Activated naive CD8-positive, alpha-beta T cell treated with anti-CD3 and anti-CD28 coated beads, Interleukin-2, amount 50 U/mL, for 16 hours (primary cell): ENCODE measurements around the gene PHACTR3.

Experiments
- DNase-seq: peaks from one replicate; pipeline ENCODE4 v3.0.0-alpha.2; 2020; ENCODE audit warnings: low read depth, low spot score

The PHACTR3 gene

GRCh38 chr20:59692139-59692538 lies 87.8 kb downstream of the PHACTR3 start:
- no peak for DNase-seq

- DNase-seq, result no peak
Observed at GRCh38 chr20:59693587-59693986, 89.2 kb downstream of the PHACTR3 start.

GRCh38 chr20:59696476-59696875 lies 92.1 kb downstream of the PHACTR3 start:
- no peak for DNase-seq

- DNase-seq, result no peak
Observed at GRCh38 chr20:59697068-59697467, 92.7 kb downstream of the PHACTR3 start.

GRCh38 chr20:59698598-59698997 lies 94.3 kb downstream of the PHACTR3 start:
- DNase-seq, result no peak

GRCh38 chr20:59701236-59701635 lies 96.9 kb downstream of the PHACTR3 start:
- no peak for DNase-seq

- DNase-seq, result no peak
Observed at GRCh38 chr20:59703046-59703445, 98.7 kb downstream of the PHACTR3 start.

GRCh38 chr20:59705651-59706399 lies 101.5 kb downstream of the PHACTR3 start:
- no peak for DNase-seq

GRCh38 chr20:59706400-59706693 lies 102.0 kb downstream of the PHACTR3 start:
- DNase-seq, result no peak

- no peak for DNase-seq
Observed at GRCh38 chr20:59708326-59708725, 104.0 kb downstream of the PHACTR3 start.

- no peak for DNase-seq
Observed at GRCh38 chr20:59709636-59710035, 105.3 kb downstream of the PHACTR3 start.

GRCh38 chr20:59718071-59718470 lies 113.7 kb downstream of the PHACTR3 start:
- DNase-seq, result no peak

GRCh38 chr20:59718751-59719150 lies 114.4 kb downstream of the PHACTR3 start:
- DNase-seq, result no peak

- no peak for DNase-seq
Observed at GRCh38 chr20:59720013-59720412, 115.7 kb downstream of the PHACTR3 start.

GRCh38 chr20:59721386-59721785 lies 117.0 kb downstream of the PHACTR3 start:
- no peak for DNase-seq

GRCh38 chr20:59723108-59723500 lies 118.8 kb downstream of the PHACTR3 start:
- DNase-seq, result no peak

GRCh38 chr20:59723607-59724456 lies 119.5 kb downstream of the PHACTR3 start:
- DNase-seq, result no peak

GRCh38 chr20:59724457-59725366 lies 120.4 kb downstream of the PHACTR3 start:
- no peak for DNase-seq

GRCh38 chr20:59725476-59726280 lies 121.3 kb downstream of the PHACTR3 start:
- DNase-seq, result no peak

GRCh38 chr20:59726281-59726595 lies 121.9 kb downstream of the PHACTR3 start:
- DNase-seq, result no peak

- no peak for DNase-seq
Observed at GRCh38 chr20:59728722-59729430, 124.5 kb downstream of the PHACTR3 start.
